Amniotic epithelial cell (primary cell): ENCODE data around the gene PCCA.
"Not testable (repeated sequence)": the region's sequence is repeated elsewhere in the genome, so short reads cannot be mapped to it uniquely, and the experiment has no call there.

Experiments used
- DNase-seq: peaks from one replicate; pipeline ENCODE4 v3.0.0-alpha.2; 2010; ENCODE audit warnings: low read depth

PCCA gene

DNA sequence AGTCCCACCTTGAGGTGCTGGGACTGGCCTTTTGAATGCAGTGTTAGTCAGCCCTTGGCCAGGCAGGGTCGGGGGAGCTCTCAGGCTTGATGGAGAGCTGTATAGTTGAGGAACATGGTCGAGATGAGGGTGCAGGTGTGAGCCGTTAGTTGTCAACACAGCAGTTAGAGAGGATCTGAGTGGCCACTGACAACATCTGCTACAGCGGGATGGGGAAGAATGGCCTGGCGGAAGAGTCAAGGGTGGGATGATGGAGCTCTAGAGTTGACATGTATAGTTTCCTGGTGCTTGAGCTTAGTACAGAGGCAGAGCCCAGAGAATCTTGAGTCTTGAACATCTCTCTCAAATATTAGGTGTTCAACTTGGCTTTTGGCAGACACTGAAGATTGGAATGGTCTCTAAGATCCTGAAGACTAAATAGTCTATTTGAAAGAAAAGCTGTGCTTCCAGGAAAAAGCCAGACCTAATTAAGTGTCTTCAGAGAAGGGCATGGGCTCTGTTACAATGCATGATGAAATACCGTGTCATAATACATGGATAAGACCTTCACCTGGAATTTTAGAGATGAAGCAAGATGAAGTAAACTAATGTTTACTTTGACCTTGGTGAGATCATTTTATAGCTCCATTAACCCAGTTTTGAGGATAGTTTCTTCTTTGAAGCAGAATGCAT lies 9.7 kb downstream of the PCCA start:
- peak; percentile 49 for DNase-seq

DNA sequence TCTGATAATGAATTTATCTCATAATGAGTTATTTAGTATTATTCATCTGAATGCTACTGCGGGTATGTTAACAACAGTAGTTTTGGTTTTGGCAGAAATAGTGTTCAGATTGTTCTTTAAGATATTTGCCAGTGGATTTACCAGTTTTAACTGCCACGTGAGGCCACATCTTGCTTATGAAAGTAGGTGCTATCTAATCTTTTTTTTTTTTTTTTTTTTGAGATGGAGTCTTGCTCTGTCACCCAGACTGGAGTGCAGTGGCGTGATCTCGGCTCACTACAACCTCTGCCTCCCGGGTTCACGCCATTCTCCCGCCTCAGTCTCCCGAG lies 10.2 kb downstream of the PCCA start:
- DNase-seq: not testable (repeated sequence)

DNA sequence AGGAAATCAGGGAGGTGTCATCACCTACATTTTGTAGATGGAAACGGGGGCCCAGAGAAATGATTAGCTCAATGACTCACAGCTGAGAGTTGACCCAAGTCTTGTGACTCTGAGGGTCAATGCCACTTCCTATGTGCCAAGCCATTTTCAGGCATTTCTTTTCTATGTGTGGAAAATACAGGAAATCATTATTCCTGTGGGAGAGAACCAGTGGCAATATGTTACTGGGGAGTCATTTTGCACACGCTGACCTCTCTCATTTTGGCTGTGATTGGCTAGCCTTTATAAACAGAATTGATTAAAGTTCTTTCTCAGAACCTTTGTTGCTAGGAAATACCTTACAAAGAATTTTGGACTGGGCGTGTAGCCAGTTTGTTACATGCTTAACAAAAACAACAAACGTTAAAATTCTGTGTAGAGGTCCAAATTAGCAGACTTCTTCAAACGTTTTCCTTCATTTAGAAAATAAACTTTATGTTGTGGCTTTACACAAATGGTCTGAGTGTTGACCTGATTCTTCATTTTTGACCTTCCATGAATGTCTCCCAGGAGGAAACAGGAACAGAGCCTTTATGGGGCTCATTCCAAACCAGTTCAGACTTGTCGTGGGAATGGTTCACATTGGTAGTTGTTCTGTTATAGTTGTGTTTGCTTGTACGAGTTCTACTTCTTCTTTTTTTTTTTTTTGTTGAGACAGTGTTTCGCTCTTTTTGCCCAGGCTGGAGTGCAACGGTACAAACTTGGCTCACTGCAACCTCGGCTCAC lies 11.4 kb downstream of the PCCA start:
- DNase-seq: peak; percentile 31

DNA sequence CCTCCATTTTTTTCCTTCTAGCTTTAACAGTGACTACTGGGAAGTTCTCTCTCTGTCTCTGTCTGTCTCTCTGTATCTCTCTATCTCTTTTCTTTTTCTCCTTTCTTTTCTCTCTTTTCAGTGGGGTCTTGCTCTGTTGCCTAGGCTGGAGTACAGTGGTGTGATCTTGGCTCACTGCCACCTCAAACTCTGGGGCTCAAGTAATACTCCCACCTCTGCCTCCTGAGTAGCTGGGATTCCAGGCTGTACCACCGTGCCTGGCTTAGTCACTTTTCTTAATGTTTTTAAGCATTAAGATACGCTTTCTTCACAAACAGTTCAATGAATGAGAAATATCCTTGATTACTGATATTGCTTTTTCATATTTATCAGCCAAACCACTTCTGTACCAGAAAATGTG lies 13.1 kb downstream of the PCCA start:
- DNase-seq: peak; percentile 38

DNA sequence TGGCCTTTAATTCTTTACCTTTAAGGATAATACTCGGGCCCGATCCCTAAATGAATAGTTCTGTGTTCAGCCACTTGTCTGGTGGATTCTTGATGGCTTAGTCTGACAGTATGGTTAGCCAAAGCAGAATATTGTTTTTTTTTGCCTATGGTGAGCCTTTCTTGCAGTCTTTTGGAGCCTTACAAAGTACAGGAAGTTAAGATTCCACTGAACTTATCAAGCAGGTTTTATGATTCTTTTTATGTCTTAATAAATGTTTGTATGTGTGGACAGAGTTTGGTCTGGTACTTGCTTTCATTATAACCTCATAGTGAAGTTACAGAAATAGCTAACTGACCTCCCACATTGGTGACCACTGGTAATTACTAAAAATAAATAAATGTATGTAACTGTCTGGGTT lies 17.1 kb downstream of the PCCA start:
- DNase-seq: no peak

DNA sequence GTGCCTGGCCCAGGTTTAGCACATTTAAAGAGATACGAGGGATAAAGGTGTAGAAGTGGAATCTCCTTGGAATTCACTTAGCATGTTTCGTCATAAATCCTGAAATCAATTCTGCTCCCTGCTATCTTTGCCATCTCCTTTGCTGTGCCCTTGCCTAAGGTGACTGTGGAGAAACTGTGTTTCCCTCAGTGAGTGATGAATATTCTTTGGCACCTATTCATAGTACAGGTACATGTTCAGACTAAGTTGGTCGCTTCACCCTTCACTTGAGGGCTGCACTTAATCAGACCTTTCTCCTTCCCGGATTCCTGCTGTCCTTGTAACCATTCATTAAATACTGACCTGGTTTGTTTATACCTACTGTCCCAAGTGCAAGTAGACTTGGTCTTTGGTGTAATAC lies 17.8 kb downstream of the PCCA start:
- no peak for DNase-seq

DNA sequence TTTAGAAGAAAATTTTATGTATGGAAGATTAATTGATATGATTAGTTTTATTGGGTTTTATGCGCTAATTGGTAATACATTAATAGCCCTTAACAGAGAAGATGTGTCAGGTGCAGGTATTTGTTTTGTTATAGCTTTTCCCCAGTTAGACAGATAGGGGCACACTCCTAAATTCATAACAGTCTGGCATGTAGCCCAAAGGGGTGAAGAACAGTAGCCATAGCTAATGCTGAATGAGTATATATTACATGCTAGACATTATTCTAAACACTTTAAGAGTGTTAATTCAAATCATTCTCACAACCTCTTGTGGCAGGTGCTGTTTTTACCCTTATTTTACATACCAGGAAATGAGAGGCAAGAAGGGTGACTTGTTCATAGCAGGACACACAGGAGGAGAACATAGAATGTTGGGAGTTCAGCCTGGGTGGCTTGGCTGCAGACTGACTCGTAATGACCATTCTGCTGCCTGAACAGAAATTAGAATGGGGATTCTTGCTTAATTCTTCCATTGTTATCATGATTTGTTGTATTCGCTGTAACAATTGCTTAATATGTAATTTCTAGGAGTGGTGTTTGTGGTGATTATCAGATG lies 20.1 kb downstream of the PCCA start:
- peak; percentile 35 for DNase-seq

DNA sequence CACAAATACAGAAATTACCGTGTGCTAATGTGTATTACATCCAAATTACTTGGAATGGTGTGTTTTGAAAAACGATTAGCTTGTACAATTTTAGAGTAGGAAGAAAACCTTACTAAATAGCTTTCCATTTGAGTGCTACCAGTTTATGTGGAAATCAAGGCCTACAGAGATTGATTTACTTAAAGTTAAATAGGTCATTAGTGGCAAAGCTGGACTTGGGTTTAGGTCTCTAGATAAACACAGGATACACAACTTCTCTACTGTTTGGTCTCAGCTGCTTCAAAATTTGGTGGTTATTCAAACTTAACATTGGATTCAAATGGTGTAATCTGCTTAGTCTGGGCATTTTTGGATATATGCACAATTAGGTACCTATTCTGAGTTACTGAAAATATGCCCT lies 21.4 kb downstream of the PCCA start:
- DNase-seq: no peak

DNA sequence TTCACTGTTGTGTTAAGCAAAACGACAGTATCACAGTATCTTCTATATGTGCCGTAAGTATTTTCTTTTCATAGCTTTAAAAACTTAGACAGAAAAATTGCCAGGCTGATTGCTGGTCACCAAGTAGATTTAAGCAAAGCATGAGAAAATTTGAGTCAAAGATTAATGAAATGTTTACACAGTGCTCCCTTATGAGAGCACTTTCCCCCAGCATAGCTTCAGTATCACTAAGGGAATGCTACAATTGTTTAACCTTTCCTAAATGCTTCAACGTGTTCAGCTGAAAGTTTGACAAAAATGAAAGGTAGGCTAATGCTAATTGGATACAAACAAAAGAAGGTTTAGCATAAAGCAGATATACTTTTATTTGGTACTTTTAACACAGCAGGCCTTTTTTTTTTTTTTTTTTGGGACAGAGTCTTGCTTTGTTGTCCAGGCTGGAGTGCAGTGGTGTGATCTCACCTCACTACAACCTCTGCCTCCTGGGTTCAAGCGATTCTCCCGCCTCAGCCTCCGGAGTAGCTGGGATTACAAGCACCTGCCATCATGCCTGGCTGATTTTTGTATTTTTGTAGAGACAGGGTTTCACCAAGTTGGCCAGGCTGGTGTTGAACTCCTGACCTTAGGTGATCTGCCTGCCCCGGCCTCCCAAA lies 23.4 kb downstream of the PCCA start:
- DNase-seq: no peak

DNA sequence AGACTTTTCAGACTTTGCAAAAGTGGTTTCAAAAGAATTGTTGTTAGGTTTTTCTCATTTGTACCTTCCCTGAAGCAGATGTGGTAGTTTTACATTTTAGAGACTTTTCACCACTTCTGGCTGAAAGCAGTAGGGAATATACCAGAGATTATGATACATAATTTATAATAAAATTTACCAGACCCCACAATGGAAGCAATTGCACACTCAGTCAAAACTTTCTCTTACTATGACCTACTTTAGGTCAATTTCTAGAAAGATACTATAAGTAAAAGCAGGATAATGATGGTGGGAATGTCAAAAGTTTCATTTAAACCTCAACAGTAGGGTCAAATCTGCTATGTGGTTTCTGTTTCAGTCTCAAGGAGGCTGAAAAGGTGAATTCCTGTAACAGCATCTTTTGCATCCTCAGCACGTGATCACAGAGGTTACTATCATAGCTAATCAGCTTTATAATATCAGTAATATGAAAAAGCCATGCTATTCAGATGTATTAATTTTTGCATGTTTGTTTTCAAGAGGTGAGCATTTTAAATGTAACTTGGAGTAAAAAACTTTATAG lies 26.9 kb downstream of the PCCA start:
- no peak for DNase-seq

DNA sequence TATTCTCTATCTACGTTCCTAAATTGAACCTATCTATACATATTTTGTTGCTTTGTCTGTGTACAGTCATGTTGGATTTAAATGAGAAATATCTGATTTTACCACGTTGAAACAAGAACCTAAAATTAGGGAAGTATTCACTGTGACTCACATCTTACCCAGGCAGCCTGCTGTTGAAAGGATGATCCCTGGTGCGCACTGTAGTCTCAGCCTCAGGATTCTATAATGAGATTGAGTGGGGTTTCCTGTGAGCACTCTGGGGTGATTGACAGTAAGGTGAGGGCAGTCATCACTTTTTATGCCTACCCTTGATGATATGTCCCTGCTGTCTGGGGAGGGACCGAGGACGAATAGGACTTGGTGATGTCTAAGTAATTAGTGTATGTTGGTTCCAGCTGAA lies 35.4 kb downstream of the PCCA start:
- no peak for DNase-seq

DNA sequence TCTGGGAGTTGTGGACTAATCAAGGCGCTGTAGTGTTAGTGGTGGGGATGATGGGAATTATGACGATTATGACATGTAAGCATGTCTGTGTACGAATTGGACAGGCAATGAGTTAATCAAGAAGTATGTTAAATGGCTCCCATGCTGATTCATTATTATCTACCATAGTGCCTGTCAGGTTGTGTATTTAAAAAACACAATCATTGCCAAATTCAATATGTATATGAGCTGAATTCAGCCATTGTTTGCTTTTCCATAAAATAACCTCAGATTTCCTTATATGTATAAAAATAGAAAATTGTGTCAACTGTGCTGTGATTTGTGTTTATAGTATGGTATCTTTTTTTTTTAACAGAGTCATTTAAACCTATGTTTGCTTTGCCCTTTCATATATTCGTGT lies 37.1 kb downstream of the PCCA start:
- no peak for DNase-seq

DNA sequence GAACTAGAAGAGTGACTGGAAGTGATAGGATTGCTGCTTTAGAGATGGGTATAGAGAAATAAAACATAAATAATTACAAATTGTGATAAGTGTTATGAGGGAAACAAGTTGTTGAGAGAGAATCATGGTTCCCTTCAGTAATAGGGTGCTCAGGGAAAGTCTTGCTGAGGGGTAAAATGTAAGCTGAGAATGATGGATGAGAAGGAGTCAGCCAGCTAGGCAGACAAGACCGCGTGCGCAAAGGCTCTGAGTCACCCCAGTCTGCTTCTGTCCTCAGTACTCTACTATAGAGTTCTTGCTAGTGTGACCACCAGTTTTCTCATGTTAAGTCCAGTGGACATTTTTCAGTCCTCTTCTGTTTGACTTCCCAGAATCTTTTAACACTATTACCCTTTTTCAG lies 39.5 kb downstream of the PCCA start:
- DNase-seq: peak; percentile 81

DNA sequence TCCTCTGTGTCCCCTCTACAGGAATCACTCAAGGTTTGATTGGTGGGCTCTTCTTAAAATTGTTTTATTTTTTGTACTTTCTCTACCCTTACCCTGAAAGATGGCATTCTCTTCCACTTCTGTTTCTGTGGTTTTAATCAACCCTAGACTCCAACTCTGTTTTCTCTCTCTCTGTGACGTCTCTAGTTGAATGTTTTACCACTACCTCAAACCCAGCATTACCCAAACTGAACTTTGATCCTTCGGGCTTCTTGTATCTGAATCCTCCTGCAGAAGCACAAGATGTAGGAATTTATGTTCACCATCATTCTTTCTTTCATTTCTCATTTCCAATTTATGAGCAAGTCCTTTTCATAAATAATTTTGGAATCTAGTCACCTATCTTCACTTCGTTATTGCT lies 39.9 kb downstream of the PCCA start:
- DNase-seq: no peak

DNA sequence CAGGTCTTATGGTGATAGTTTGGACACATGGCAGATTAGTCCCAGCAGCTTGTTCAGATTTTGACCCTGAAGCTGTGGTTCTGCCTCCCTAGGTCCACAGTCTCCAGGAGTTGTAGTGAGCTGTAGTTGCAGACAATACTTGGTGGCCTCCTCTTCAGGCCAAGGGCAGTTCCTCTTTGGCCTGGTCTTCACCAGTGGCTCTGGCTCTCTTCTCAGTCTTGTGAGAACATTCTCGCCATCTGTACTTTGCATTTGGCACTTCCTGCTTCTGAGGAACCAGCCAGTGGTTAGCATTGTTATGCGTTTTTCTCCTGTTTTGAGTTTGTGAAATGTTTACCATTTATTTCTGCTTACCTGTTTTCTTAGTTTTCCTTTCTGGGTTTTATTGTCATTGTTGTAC lies 40.7 kb downstream of the PCCA start:
- no peak for DNase-seq

DNA sequence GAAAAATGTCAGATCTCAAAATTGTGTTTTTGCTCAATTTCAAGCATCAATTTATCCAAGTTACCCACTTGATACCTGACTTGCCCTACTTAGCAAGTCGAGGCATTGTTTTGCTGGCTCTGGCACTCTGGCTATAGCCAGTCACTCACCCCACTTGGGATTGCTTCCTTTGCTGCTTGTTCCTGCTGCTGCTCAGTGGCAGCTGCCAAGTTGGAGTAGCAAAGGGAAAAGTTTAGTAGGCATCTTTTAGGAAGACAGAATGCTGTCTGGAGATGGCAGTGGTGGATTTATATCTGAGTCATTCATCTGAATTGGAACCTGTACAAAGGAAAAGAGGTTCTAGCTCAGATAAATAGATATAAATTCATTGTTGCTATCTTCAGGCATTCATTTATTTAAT lies 41.2 kb downstream of the PCCA start:
- no peak for DNase-seq

DNA sequence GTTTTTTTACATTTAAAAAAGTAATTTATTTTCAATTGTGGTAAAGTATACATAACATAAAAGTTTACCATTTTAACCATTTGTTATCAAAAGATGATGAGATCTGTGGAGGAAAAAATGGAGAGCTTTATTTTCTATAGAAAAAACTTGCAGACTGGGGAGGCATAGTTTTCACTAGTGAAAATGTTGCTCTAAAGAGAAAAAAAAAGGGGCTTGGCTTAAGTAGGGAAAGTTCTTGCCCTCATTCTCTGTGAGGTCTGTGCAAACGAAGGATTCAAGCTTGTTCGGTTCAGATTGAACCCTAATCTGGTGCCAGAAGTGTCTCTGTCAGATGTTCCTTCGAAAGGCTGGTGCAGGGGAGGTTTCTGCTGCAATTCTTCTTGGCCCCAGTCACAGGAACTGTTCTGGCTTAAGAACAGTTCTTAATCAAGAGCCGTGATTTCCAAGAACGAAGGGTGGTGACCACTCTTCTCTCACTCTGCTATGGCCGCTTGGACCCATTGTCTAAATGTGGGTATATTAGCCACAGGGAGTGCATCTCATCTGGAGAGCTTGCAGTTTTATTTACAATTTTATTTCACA lies 42.1 kb downstream of the PCCA start:
- DNase-seq: no peak

DNA sequence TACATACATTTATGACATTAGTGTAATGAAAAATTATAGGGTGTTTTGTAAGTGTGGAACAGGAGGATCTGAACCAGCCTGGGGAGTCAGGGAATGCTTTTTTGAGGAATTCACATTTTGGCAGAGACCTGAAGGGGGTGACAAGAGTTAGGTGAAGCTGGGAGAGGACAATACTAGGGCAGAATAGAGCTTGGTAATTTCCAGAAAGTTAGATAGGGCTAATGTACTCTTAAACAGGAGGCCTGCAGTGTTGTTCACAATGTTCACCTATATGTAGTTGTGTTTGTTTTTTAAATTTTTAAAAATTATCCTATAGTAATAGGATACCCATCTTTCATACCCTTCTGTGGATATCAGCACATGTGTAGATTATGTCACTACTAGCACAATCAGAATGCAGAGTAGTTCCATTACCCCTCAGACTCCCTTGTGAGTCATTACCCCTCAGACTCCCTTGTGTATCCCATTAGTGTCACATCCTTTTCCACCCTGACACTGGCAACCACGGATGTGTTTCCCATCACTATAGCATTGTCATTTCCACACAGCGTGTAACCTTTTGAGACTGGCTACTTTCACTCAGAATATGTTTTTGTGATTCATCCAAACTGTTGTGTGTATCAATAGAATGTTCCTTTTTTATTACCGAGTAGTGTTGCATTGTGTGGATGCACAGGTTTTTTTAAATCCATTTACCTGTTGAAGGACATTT lies 43.1 kb downstream of the PCCA start:
- DNase-seq: peak; percentile 85

DNA sequence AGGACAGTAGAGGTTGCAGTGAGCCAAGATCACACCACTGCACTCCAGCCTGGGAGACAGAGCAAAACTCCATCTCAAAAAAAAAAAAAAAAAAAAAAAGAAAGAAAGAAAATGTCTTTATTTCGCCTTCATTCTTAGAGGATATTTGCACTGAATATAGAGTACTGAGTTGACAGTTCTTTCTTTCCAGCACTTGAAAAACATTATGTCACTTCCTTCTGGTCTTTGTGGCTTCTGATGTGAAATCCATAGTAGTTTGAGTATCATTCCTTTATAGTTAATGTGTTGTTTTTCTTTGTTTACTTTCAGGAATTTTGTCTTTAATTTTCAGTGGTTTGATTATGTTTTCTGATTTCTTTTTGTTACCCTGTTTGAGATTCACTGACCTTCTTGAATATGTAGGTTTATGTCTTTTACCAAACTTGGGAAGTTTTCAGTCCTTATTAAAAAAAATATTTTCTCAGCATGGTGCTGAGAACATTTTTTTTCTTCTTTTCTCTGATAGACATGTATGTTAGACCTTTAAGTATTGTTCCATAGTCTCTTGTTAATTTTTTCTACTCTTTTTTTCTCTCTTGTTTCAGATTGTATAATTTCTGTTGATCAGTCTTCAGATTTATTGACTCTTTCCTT lies 50.1 kb downstream of the PCCA start:
- no peak for DNase-seq

DNA sequence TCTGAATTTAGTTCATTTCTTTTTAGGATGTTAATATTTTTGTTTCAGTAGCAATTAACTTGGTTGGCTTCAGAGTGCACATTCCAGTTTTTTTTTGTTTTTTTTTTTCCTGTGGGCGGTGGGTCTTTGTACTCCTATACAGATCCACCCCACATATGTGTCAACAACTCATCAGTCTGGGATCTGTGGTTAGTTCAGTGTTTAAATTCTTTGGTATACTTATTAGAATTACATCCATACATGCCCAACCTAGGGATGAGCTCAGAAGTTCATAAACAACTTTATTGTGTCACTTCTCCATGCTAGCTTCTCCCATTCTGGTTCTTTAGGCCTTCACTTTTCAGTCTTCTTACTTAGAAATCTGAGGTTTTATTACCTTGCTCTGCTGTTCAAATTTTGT lies 50.9 kb downstream of the PCCA start:
- DNase-seq: peak; percentile 20

DNA sequence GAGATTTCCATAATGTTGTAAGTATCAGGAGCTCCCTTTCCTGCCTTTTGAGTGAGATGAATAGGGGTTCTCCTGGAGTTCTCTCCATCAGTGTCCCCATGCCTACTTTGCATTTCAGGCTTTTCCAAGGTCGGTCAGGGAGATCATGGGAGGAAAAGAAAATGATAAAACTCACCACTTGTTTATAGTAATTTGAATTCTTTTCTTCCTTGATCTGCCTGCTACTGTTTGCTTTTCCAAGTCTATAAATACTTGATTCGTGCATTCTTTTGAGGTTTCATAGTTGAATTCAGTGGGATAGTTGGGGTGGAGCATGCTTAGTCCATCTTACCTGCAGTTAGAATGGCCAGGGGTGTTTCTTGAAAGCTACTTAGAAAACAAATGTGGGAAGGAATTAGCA lies 51.5 kb downstream of the PCCA start:
- no peak for DNase-seq
